Measurements from ENCODE around the gene PSME4. TPM values are rescaled to one million over a fixed set of nuclear protein-coding genes. Genes with fewer than 3 reads are reported as not detected.
"Not testable (repeated sequence)": the region's sequence is repeated elsewhere in the genome, so short reads cannot be mapped to it uniquely, and the experiment has no call there.

Gene PSME4
- total RNA-seq, 1 experiment from 2014 or later, result 63.2 TPM

- Histone ChIP-seq H3K9me3 (ENCODE audit: control insufficient read depth, insufficient read depth, low read depth, low read length) (no peaks in the 10 kb centered on the region), H3K4me3 (ENCODE audit: low read depth in 2 of 2, low read length in 2 of 2) (no peak overlapping the region), H3K27me3 (ENCODE audit: control insufficient read depth, insufficient read depth, low read length) (no peaks in the 10 kb centered on the region), H3K4me1 (ENCODE audit: control insufficient read depth, insufficient read depth, low read length) (no peaks in the 10 kb centered on the region), H3K27ac (ENCODE audit: low read length) (no peak overlapping the region), H3K36me3 (ENCODE audit: control insufficient read depth, insufficient read depth, low read length) (no peaks in the 10 kb centered on the region)
- DNase-seq (ENCODE audit: low read depth, low spot score), result no peak
- intact Hi-C loops (cut with micrococcal nuclease; ENCODE audit: unreplicated experiment) (no loop called here), in situ Hi-C loops (cut with HindIII; ENCODE audit: low pct_unique_long_range_greater_than_20kb, low sequenced_read_pairs) (no loop called here)
- POLR2A ChIA-PET, result interaction anchor here (0.5 kb wide), 1 partner anchor 76 kb away, joined by 4 read pairs; no protein-coding TSS in a partner anchor
- TF ChIP-seq REST (IDR thresholded peaks at IDR 0.05; ENCODE audit: insufficient read depth in 1 of 2, low read depth in 2 of 2, low read length in 1 of 2) (no peak), CTCF (IDR thresholded peaks at IDR 0.05) (no peak), POLR2AphosphoS5 (IDR thresholded peaks at IDR 0.05; ENCODE audit: low read depth, low read length) (no peak), TCF7L2 (IDR thresholded peaks at IDR 0.05; ENCODE audit: low read depth, low read length) (no peak), SIN3A (IDR thresholded peaks at IDR 0.05; ENCODE audit: borderline replicate concordance, insufficient read depth, low read depth, low read length) (no peak)
- ATAC-seq, result no peak
- no TSS peak for BruUV-seq (replicated peaks)
- CTCF ChIA-PET, result no interaction called here
These were observed 118.3 kb downstream of the PSME4 start for GRCh38 chr2:53852532-53852931.

- H3K27ac ChIP-seq (ENCODE audit: low read length); H3K4me3 ChIP-seq (ENCODE audit: low read depth in 2 of 2, low read length in 2 of 2); H3K4me1 ChIP-seq (ENCODE audit: control insufficient read depth, insufficient read depth, low read length); CTCF ChIA-PET; H3K27me3 ChIP-seq (ENCODE audit: control insufficient read depth, insufficient read depth, low read length); in situ Hi-C loops (cut with HindIII; ENCODE audit: low pct_unique_long_range_greater_than_20kb, low sequenced_read_pairs); H3K36me3 ChIP-seq (ENCODE audit: control insufficient read depth, insufficient read depth, low read length); BruUV-seq (replicated peaks); POLR2A ChIA-PET; ATAC-seq; H3K9me3 ChIP-seq (ENCODE audit: control insufficient read depth, insufficient read depth, low read depth, low read length); DNase-seq (ENCODE audit: low read depth, low spot score); intact Hi-C loops (cut with micrococcal nuclease; ENCODE audit: unreplicated experiment): not testable (repeated sequence)
These were observed 119.6 kb downstream of the PSME4 start for GRCh38 chr2:53851052-53851757.

- no TSS peak for BruUV-seq (replicated peaks)
- no peak overlapping the region for H3K4me3 ChIP-seq (ENCODE audit: low read depth in 2 of 2, low read length in 2 of 2)
- no peaks in the 10 kb centered on the region for H3K4me1 ChIP-seq (ENCODE audit: control insufficient read depth, insufficient read depth, low read length)
- ATAC-seq (no peak), DNase-seq (ENCODE audit: low read depth, low spot score) (no peak)
- in situ Hi-C loops (cut with HindIII; ENCODE audit: low pct_unique_long_range_greater_than_20kb, low sequenced_read_pairs), result no loop called here
- TF ChIP-seq CTCF (IDR thresholded peaks at IDR 0.05) (no peak), REST (IDR thresholded peaks at IDR 0.05; ENCODE audit: insufficient read depth in 1 of 2, low read depth in 2 of 2, low read length in 1 of 2) (no peak), SIN3A (IDR thresholded peaks at IDR 0.05; ENCODE audit: borderline replicate concordance, insufficient read depth, low read depth, low read length) (no peak), TCF7L2 (IDR thresholded peaks at IDR 0.05; ENCODE audit: low read depth, low read length) (no peak), POLR2AphosphoS5 (IDR thresholded peaks at IDR 0.05; ENCODE audit: low read depth, low read length) (no peak)
- no peaks in the 10 kb centered on the region for H3K27me3 ChIP-seq (ENCODE audit: control insufficient read depth, insufficient read depth, low read length)
- intact Hi-C loops (cut with micrococcal nuclease; ENCODE audit: unreplicated experiment), result no loop called here
- no peak overlapping the region for H3K27ac ChIP-seq (ENCODE audit: low read length)
- H3K36me3 ChIP-seq (ENCODE audit: control insufficient read depth, insufficient read depth, low read length), result no peaks in the 10 kb centered on the region
- H3K9me3 ChIP-seq (ENCODE audit: control insufficient read depth, insufficient read depth, low read depth, low read length), result no peaks in the 10 kb centered on the region
- ChIA-PET CTCF (no interaction called here), POLR2A (no interaction called here)
These were observed 122.7 kb downstream of the PSME4 start for GRCh38 chr2:53848062-53848461.
